Pancreas (tissue), 10 donors: ENCODE measurements around the gene SLC36A4. TPM values are rescaled to one million over a fixed set of nuclear protein-coding genes. Genes with fewer than 3 reads are reported as not detected.

Experiments
- ATAC-seq, 4 donors: fragments of 200-7000 bp; cut with Tn5 transposase; one replicate each; pipeline versions ENCODE4 v1.8.0 to v1.9.1; 2020; ENCODE audit warnings: mild to moderate bottlenecking in 4 of 4, moderate library complexity in 4 of 4
- DNase-seq, 6 donors: peaks; one replicate each; pipeline ENCODE4 v3.0.0-alpha.2; 2020
- FAIRE-seq: peaks from 2 replicates; lab custom pipeline; 2012; peaks lifted over from hg19 to GRCh38; lab: Jason Lieb, UNC
- H3K27ac ChIP-seq, 4 donors: fragments of 200-600 bp; sonication (generic); 1 replicate in 3 of 4; 2 replicates in 1 of 4; pipeline versions ENCODE4 v1.5.0 to v1.8.0; 2020
- H3K27me3 ChIP-seq, 4 donors: fragments of 200-600 bp; one replicate each; pipeline ENCODE4 v1.8.0; 2021
- H3K36me3 ChIP-seq, 3 donors: fragments of 200-600 bp; sonication (generic) in 1 of 3; one replicate each; pipeline versions ENCODE4 v1.5.0 to v1.8.0; 2020 to 2021
- H3K4me1 ChIP-seq, 3 donors: fragments of 200-600 bp; one replicate each; pipeline ENCODE4 v1.8.0; 2021
- H3K4me3 ChIP-seq, 4 donors: fragments of 200-600 bp; sonication (generic) in 2 of 4; one replicate each; pipeline versions ENCODE4 v1.5.0 to v1.8.0; 2020 to 2021
- H3K9me3 ChIP-seq, 4 donors: fragments of 200-600 bp; one replicate each; pipeline ENCODE4 v1.8.0; 2021
- CTCF ChIP-seq, 4 donors: fragments of 200-600 bp; sonication (generic) in 3 of 4; IDR thresholded peaks; one replicate each; pipeline versions ENCODE4 v1.5.0 to v1.8.0; 2021; ENCODE audit warnings: antibody characterized with exemption in 4 of 4
- WGBS, 2 donors: extraction: QIAGEN DNeasy Blood & Tissue Kit; methylation state at CpG; one replicate each; pipeline ENCODE4 v1.1.7; 2013; 5-methylcytosine and 5-hydroxymethylcytosine counted together
- intact Hi-C, 3 donors: fragments of 100-400 bp; cut with DNase I; formaldehyde crosslinking; loops; one replicate each; pipeline versions ENCODE4 v1.11.1 to v1.14.2; 2022
- polyA plus RNA-seq, 2 donors: library from polyadenylated mRNA; stranded (reverse); fragments of 200-250 nt; gene quantifications; one replicate each; pipeline ENCODE4 v1.2.3, GENCODE V29; 2013
- total RNA-seq, 6 donors: library from RNA; stranded (reverse); fragmentation: NEBNext Ultra II Directional in 4 of 6; extraction: Animal tissue kit (Norgen Biotek cat#: 25700) in 4 of 6; gene quantifications; one replicate each; pipeline versions ENCODE4 v1.2.1 to v1.2.4, GENCODE V29; 2021 to 2023
- donor health status: healthy with polysubstance abuse.
- donor health status: DM: no; HTN: no; CAD: no; lungs with moderate emphysema.
- donor health status: DM: no; HTN: no; CAD: no.
- donor health status: control.
- donor health status: control.
- donor health status: Bipolar disorder and iron deficiency.
- donor health status: DM: yes; HTN: yes; CAD: no.
- donor health status: DM: no; HTN: no; CAD: no.
- donor health status: DM: no; HTN: no; CAD: no.
- donor health status: DM: yes; HTN: yes; CAD: no.

SLC36A4 gene
- total and polyA plus RNA-seq, 8 donors: 1.8 to 10.0 (median 5.1) TPM

GRCh38 chr11:93221539-93221938 is 23.7 kb upstream of the SLC36A4 start:
- DNase-seq: no peak
- no peak for ATAC-seq
- no peaks in the 10 kb centered on the region for H3K27me3 ChIP-seq
- H3K9me3 ChIP-seq: no peaks in the 10 kb centered on the region
- intact Hi-C loops: loop anchor here in 1 of 3 donors (10.0 kb wide), 1 partner anchor 277 kb away; no protein-coding TSS in a partner anchor
- FAIRE-seq: no peak
- no peaks in the 10 kb centered on the region for H3K36me3 ChIP-seq
- H3K27ac ChIP-seq: no peak overlapping the region
- WGBS, 2 donors: 84 to 88% methylated on average over 4 of the region's 4 CpGs
- H3K4me1 ChIP-seq: peaks cover 0 to 10% (median 8%) of the 10 kb centered on the region in 3 donors
- H3K4me3 ChIP-seq: no peak overlapping the region
- no peak for TF ChIP-seq CTCF (IDR thresholded peaks at IDR 0.05)

GRCh38 chr11:93220078-93220477 is 22.3 kb upstream of the SLC36A4 start:
- H3K27me3 ChIP-seq: no peaks in the 10 kb centered on the region
- H3K36me3 ChIP-seq: no peaks in the 10 kb centered on the region
- ATAC-seq: no peak
- TF ChIP-seq CTCF (IDR thresholded peaks at IDR 0.05): no peak
- no peak overlapping the region for H3K27ac ChIP-seq
- H3K4me3 ChIP-seq: no peak overlapping the region
- DNase-seq: no peak
- FAIRE-seq: no peak
- peaks cover 0 to 12% (median 8%) of the 10 kb centered on the region in 3 donors for H3K4me1 ChIP-seq
- H3K9me3 ChIP-seq: no peaks in the 10 kb centered on the region
- intact Hi-C loops: loop anchor here in 1 of 3 donors (10.0 kb wide), 1 partner anchor 275 kb away; no protein-coding TSS in a partner anchor

DNA sequence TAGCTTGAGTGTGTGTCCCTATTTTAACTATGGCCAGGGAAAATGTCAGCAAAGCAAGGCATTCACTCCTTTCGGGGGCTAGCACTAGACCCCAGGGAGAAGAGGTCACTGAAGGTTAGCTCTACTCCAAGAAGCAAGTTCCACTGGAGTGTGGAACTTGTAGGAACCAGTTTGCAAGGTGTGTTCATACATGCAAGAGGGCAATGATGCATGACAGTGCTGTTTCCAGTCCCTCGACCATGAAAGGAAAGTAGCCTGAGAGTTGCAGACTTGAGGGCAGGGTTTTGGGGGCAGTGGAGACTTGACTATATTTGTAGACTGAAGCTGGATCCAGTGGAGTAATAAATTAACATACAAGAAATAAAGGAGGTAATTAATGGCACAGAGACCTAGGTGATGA is 21.6 kb upstream of the SLC36A4 start:
- H3K27me3 ChIP-seq: no peaks in the 10 kb centered on the region
- ATAC-seq (no peak), DNase-seq (no peak), FAIRE-seq (no peak)
- no peak overlapping the region for H3K27ac ChIP-seq
- H3K9me3 ChIP-seq: no peaks in the 10 kb centered on the region
- TF ChIP-seq CTCF (IDR thresholded peaks at IDR 0.05): no peak
- intact Hi-C loops: no loop called here
- 79 to 81% methylated on average over 2 of the region's 2 CpGs for WGBS, 2 donors
- H3K36me3 ChIP-seq: no peaks in the 10 kb centered on the region
- H3K4me3 ChIP-seq: no peak overlapping the region
- H3K4me1 ChIP-seq: peaks cover 0 to 12% (median 8%) of the 10 kb centered on the region in 3 donors

GRCh38 chr11:93216511-93217101 is 18.8 kb upstream of the SLC36A4 start:
- peak; percentile 79 to 95 (median 90) for ATAC-seq
- WGBS, 2 donors: 24 to 26% methylated on average over 5 of the region's 5 CpGs

More at GRCh38 chr11:93216511-93217101, 18.8 kb upstream of the SLC36A4 start:
- Histone ChIP-seq H3K4me3 (no peak overlapping the region), H3K4me1 (peaks cover 0 to 12% (median 8%) of the 10 kb centered on the region in 3 donors), H3K36me3 (no peaks in the 10 kb centered on the region), H3K27me3 (no peaks in the 10 kb centered on the region), H3K9me3 (no peaks in the 10 kb centered on the region), H3K27ac (no peak overlapping the region)
- no peak for TF ChIP-seq CTCF (IDR thresholded peaks at IDR 0.05)
- DNase-seq (no peak), FAIRE-seq (no peak)
- intact Hi-C loops: no loop called here
